PFSK-1 (cell line): ENCODE measurements around the gene FRA10AC1.

Source experiments
- FOXP2 ChIP-seq: optimal IDR thresholded peaks from 2 replicates; pipeline ENCODE3; 2011; ENCODE audit warnings: borderline replicate concordance, control low read depth, inconsistent platforms; ENCODE audit not compliant: insufficient read depth; ENCODE audit errors: extremely low read length, extremely low read depth
- POLR2AphosphoS5 ChIP-seq: IDR thresholded peaks from 2 replicates; pipeline ENCODE4 v1.6.1; 2012; ENCODE audit warnings: low read depth, mild to moderate bottlenecking, control low read depth, low read length, moderate library complexity
- REST ChIP-seq, 2 experiments: IDR thresholded peaks; 2 replicates each; pipeline versions ENCODE4 v1.6.1 to v1.8.0; 2011 to 2012; ENCODE audit warnings: low read depth in 2 of 2, low read length in 2 of 2, control low read depth in 1 of 2, inconsistent platforms in 1 of 2, mild to moderate bottlenecking in 1 of 2, moderate library complexity in 1 of 2; ENCODE audit not compliant: insufficient read depth in 1 of 2
- SIN3A ChIP-seq: IDR thresholded peaks from 2 replicates; pipeline ENCODE4 v1.6.1; 2012; ENCODE audit warnings: mild to moderate bottlenecking, low read length, moderate library complexity, borderline replicate concordance; ENCODE audit not compliant: insufficient read depth
- TAF1 ChIP-seq: IDR thresholded peaks from 2 replicates; pipeline ENCODE4 v1.6.1; 2012; ENCODE audit warnings: low read length, control low read depth, borderline replicate concordance; ENCODE audit not compliant: insufficient read depth

Gene FRA10AC1

GRCh38 chr10:93703066-93703465, 674 bp upstream of the FRA10AC1 start:
- no peak for TF ChIP-seq POLR2AphosphoS5

- TF ChIP-seq SIN3A (no peak), POLR2AphosphoS5 (no peak), TAF1 (no peak)
These were observed 554 bp downstream of the FRA10AC1 start for GRCh38 chr10:93701866-93702209.

- TF ChIP-seq POLR2AphosphoS5 (no peak), REST (IDR thresholded peaks at IDR 0.05; ENCODE audit: insufficient read depth in 1 of 2, low read depth in 2 of 2, low read length in 2 of 2) (no peak), SIN3A (no peak), TAF1 (no peak), FOXP2 (no peak)
These were observed 5.2 kb downstream of the FRA10AC1 start for GRCh38 chr10:93697207-93697606.

GRCh38 chr10:93695740-93696139, 6.7 kb downstream of the FRA10AC1 start:
- TF ChIP-seq SIN3A (no peak), TAF1 (no peak), REST (IDR thresholded peaks at IDR 0.05; ENCODE audit: insufficient read depth in 1 of 2, low read depth in 2 of 2, low read length in 2 of 2) (no peak), FOXP2 (no peak), POLR2AphosphoS5 (no peak)

- TF ChIP-seq FOXP2: no peak
- TF ChIP-seq POLR2AphosphoS5: no peak
- no peak for TF ChIP-seq TAF1
- no peak for TF ChIP-seq SIN3A
- TF ChIP-seq REST (IDR thresholded peaks at IDR 0.05; ENCODE audit: insufficient read depth in 1 of 2, low read depth in 2 of 2, low read length in 2 of 2): no peak
These were observed 14.7 kb downstream of the FRA10AC1 start for GRCh38 chr10:93687737-93688136.

- TF ChIP-seq SIN3A: no peak
- TF ChIP-seq REST (IDR thresholded peaks at IDR 0.05; ENCODE audit: insufficient read depth in 1 of 2, low read depth in 2 of 2, low read length in 2 of 2): no peak
- TF ChIP-seq FOXP2: no peak
- no peak for TF ChIP-seq POLR2AphosphoS5
- TF ChIP-seq TAF1: no peak
These were observed 21.9 kb downstream of the FRA10AC1 start for GRCh38 chr10:93680412-93681047.
